ENCODE data around the gene RSPH3.
A peak's percentile ranks its signal among the peaks of the same experiment; 100 is the strongest.
"Not testable (repeated sequence)": the region's sequence is repeated elsewhere in the genome, so short reads cannot be mapped to it uniquely, and the experiment has no call there.

Gene RSPH3

DNA sequence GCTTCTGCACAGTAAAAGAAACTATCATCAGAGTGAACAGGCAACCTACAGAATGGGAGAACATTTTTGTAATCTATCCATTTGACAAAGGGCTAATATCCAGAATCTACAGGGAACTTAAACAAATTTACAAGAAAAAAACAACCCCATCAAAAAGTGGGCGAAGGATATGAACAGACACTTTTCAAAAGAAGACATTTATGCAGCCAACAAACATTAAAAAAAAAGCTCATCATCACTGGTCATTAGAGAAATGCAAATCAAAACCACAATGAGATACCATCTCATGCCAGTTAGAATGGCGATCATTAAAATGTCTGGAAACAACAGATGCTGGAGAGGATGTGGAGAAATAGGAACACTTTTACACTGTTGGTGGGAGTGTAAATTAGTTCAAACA is 48.4 kb downstream of the RSPH3 start:
- H3K36me3 Mint-ChIP-seq (ENCODE audit: low read depth); H3K9me3 Mint-ChIP-seq; H3K27me3 Mint-ChIP-seq; H3K27ac Mint-ChIP-seq; intact Hi-C loops (cut with micrococcal nuclease); H3K4me3 Mint-ChIP-seq: not testable (repeated sequence)
- H3K4me1 Mint-ChIP-seq (ENCODE audit: low read depth), result peaks cover 10% of the 10 kb centered on the region

DNA sequence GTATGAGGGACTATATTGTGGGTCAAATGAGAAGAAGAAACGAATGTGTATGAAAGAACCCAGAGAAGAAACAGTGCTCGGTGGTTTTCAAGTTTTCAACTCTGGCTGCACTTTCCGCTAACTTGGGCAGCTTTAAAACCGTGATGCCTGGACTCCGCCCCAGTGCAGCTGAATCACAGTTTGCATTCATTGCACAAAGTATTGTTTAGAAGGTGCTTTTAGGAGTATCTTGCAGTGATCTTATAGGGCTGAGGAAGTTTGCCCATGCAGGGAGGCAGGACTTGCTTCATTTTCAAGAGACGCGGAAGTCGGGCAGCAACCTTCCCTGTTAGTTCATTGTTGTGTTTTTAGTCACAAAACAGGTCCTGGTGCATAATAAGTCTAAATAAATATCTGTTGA is 52.7 kb downstream of the RSPH3 start:
- no peaks in the 10 kb centered on the region for H3K4me1 Mint-ChIP-seq (ENCODE audit: low read depth)
- H3K4me3 Mint-ChIP-seq, result no peak overlapping the region
- H3K27me3 Mint-ChIP-seq, result no peaks in the 10 kb centered on the region
- no peak overlapping the region for H3K27ac Mint-ChIP-seq
- intact Hi-C loops (cut with micrococcal nuclease), result no loop called here
- peaks cover 9% of the 10 kb centered on the region for H3K9me3 Mint-ChIP-seq
- H3K36me3 Mint-ChIP-seq (ENCODE audit: low read depth), result peaks cover 5% of the 10 kb centered on the region

DNA sequence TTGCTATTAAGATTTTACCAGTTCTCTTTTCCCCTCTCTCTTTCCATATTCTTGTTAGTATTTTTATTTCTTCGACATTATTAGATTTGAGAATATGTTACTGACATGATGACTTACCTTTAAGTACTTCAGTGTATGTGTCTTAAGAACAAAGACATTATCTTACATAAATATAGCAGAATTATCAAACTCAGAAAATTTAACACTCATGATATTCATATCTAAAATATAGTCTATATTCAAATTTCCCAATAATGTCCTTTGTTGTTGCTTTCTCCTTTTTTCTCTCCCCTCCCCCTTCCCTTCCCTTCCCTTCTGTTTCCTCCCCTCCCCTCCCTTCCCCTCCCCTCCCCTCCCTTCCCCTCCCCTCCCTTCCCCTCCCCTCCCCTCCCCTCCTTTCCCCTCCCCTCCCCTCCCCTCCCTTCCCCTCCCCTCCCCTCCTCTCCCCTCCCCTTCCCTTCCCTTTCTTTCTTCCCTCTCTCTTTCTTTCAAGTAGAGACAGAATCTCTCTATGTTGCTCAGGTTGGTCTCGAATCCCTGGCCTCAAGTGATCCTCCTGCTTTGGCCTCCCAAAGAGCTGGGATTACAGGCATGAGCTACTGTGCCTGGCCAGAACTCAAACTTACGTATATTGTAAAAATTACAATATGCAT is 56.5 kb downstream of the RSPH3 start:
- Mint-ChIP-seq H3K4me3 (no peak overlapping the region), H3K36me3 (ENCODE audit: low read depth) (peaks cover 5% of the 10 kb centered on the region), H3K4me1 (ENCODE audit: low read depth) (peaks cover 16% of the 10 kb centered on the region), H3K27me3 (peaks cover 22% of the 10 kb centered on the region), H3K9me3 (peaks cover 9% of the 10 kb centered on the region), H3K27ac (no peak overlapping the region)
- intact Hi-C loops (cut with micrococcal nuclease), result no loop called here

- H3K36me3 Mint-ChIP-seq (ENCODE audit: low read depth), result peaks cover 5% of the 10 kb centered on the region
- H3K27ac Mint-ChIP-seq, result no peak overlapping the region
- intact Hi-C loops (cut with micrococcal nuclease), result no loop called here
- H3K27me3 Mint-ChIP-seq, result peaks cover 31% of the 10 kb centered on the region
- no peak overlapping the region for H3K4me3 Mint-ChIP-seq
- peaks cover 9% of the 10 kb centered on the region for H3K9me3 Mint-ChIP-seq
- H3K4me1 Mint-ChIP-seq (ENCODE audit: low read depth), result peaks cover 20% of the 10 kb centered on the region
Measured at GRCh38 chr6:158942349-158942748, 57.7 kb downstream of the RSPH3 start.

DNA sequence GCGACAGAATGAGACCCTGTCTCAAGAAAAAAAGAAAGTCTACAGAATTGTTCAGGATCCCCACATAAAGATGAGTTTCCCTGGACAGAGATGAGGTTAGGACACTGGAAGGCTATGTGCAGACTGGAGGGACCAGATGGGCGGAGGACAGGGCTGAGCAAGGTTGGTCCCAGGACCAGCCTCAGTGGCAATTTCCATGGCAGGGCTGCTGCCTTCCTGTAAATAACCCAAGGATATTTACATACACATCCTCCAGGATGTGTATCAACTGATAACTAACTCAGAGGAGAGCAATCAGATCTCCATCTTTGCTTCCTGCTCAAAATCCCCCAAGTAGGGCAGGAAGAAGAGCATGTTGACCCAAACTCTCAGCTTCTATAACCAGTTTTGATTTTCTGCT is 58.8 kb downstream of the RSPH3 start:
- Mint-ChIP-seq H3K27ac (no peak overlapping the region), H3K9me3 (peaks cover 9% of the 10 kb centered on the region), H3K27me3 (peaks cover 31% of the 10 kb centered on the region), H3K36me3 (ENCODE audit: low read depth) (no peaks in the 10 kb centered on the region), H3K4me3 (no peak overlapping the region), H3K4me1 (ENCODE audit: low read depth) (peaks cover 20% of the 10 kb centered on the region)
- intact Hi-C loops (cut with micrococcal nuclease), result no loop called here

DNA sequence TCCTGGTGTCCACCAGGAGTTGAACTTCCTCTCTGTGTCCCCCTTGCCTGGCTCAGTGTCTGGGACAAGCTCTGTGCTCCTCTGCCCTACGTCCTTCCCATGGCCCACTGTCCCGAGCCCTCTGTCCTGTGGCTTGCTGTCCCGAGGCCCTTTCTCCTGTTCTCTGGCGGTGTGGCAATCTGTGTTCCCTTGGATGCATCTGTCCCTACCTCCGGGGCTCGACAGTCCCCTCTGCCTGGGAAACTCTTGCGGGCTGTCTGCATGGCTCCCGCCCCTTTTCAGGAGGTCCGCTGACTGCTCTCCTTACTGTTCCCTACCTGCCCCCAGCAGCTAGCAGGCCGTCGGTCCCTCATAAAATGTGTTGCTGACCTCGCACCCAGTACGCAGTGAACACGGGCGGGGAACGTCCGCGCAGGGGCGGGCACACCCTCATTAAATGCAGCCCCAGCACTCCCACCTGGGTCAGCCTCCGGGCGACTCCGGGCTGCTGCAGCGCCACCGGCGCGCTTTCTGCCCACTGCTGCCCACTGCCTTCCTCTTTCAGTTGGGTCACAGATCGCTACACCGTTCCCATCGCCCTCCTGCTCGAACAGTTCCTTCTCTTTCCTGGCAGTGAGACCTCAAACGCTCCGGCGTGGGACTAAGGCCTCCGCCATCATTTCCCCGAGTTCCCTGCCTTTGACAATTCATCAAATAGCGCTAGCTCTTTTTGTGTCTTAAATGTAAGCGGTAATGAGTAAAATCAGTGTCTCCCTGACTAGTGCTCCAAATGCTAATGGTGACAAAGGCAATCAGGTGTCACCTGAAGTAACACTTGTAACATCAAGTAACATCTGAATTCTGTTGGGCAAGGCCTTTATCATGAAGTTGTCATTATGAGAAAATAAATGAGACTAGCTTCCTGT is 60.5 kb downstream of the RSPH3 start:
- Mint-ChIP-seq H3K4me3 (peak overlapping the region; percentile 66), H3K27me3 (peaks cover 31% of the 10 kb centered on the region), H3K27ac (peak overlapping the region; percentile 26), H3K36me3 (ENCODE audit: low read depth) (no peaks in the 10 kb centered on the region), H3K4me1 (ENCODE audit: low read depth) (peaks cover 20% of the 10 kb centered on the region), H3K9me3 (peaks cover 9% of the 10 kb centered on the region)
- intact Hi-C loops (cut with micrococcal nuclease), result no loop called here

DNA sequence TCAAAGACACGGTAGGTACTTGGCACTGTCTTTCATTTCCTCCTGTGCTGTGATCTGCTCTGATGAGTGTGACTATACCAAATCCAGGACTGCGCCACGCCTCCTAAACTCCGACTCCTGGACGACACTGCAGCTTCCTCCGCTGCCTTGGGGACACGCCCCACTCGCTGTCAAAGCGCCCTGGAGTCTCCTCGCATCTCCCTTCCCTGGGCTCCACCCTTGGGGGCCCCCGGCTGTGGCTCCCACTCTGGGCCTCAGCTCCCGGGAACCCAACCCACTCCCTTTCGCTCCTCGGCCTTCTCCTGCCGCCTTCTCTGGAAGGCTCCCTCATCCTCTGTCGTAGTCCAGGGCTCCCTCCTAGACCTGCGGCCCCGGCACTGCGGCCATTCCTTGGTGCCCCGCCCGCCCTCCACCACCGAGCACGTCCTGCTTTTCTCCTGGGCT is 61.2 kb downstream of the RSPH3 start:
- intact Hi-C loops (cut with micrococcal nuclease), result no loop called here

GRCh38 chr6:158938220-158938619 is 61.8 kb downstream of the RSPH3 start:
- Mint-ChIP-seq H3K9me3 (peaks cover 9% of the 10 kb centered on the region), H3K27ac (no peak overlapping the region), H3K36me3 (ENCODE audit: low read depth) (no peaks in the 10 kb centered on the region), H3K4me3 (no peak overlapping the region), H3K27me3 (peaks cover 31% of the 10 kb centered on the region), H3K4me1 (ENCODE audit: low read depth) (peaks cover 20% of the 10 kb centered on the region)
- intact Hi-C loops (cut with micrococcal nuclease), result no loop called here

More for the DNA sequence above, 61.2 kb downstream of the RSPH3 start:
- Mint-ChIP-seq H3K27me3 (peaks cover 31% of the 10 kb centered on the region), H3K4me1 (ENCODE audit: low read depth) (peaks cover 20% of the 10 kb centered on the region), H3K36me3 (ENCODE audit: low read depth) (no peaks in the 10 kb centered on the region), H3K4me3 (peak overlapping the region; percentile 66), H3K9me3 (peaks cover 9% of the 10 kb centered on the region), H3K27ac (no peak overlapping the region)

GRCh38 chr6:158934157-158934556 is 65.8 kb downstream of the RSPH3 start:
- intact Hi-C loops (cut with micrococcal nuclease), result no loop called here
- Mint-ChIP-seq H3K9me3 (no peaks in the 10 kb centered on the region), H3K4me3 (no peak overlapping the region), H3K4me1 (ENCODE audit: low read depth) (peaks cover 10% of the 10 kb centered on the region), H3K27ac (no peak overlapping the region), H3K36me3 (ENCODE audit: low read depth) (no peaks in the 10 kb centered on the region), H3K27me3 (peaks cover 14% of the 10 kb centered on the region)

DNA sequence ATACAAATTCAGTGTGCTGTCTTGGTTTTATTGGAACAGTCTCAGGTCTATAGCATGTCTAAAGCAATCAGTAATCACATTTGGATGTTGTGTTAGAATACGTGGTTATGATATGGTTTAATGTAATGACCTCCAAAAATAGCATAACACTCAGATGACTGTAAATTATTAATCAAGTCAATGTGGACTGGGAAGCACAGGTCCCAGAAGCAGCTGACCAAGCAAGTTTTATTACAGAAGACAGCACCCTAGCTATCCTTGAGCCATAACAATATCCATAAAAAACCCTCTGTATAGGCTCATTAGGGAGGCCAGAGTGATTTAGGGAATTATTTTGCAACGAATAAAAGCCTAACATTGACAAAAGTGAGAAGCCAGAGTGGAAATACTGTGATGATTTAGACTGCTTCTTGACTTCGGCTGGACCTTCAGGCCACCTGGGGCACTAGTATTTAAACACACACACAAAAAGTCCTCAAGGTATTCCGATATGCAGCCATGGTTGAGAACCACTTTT is 66.9 kb downstream of the RSPH3 start:
- peaks cover 1% of the 10 kb centered on the region for H3K4me1 Mint-ChIP-seq (ENCODE audit: low read depth)
- no peaks in the 10 kb centered on the region for H3K9me3 Mint-ChIP-seq
- peaks cover 7% of the 10 kb centered on the region for H3K27me3 Mint-ChIP-seq
- H3K4me3 Mint-ChIP-seq, result no peak overlapping the region
- intact Hi-C loops (cut with micrococcal nuclease), result no loop called here
- H3K27ac Mint-ChIP-seq, result no peak overlapping the region
- H3K36me3 Mint-ChIP-seq (ENCODE audit: low read depth), result no peaks in the 10 kb centered on the region

GRCh38 chr6:158928068-158928467 is 71.9 kb downstream of the RSPH3 start:
- intact Hi-C loops (cut with micrococcal nuclease), result no loop called here
- peaks cover 7% of the 10 kb centered on the region for H3K9me3 Mint-ChIP-seq

DNA sequence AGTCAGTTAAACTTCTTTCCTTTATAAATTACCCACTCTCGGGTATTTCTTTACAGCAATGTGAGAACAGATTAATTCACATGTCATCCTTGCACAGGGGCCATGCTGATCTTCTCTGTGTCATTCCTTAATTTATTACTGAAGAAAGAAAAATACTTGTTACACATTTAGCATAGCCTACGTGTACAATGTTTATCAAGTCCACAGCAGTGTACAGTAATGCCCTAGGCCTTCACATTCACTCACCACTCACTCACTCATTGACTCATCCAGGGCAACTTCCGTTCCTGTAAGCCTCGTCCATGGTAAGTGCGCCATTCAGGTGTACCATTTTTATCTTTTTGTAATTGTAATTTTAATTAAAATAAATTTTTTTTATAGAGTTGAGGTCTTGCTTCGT is 73.6 kb downstream of the RSPH3 start:
- H3K36me3 Mint-ChIP-seq (ENCODE audit: low read depth), result no peaks in the 10 kb centered on the region
- intact Hi-C loops (cut with micrococcal nuclease), result no loop called here

More at GRCh38 chr6:158928068-158928467, 71.9 kb downstream of the RSPH3 start:
- Mint-ChIP-seq H3K4me1 (ENCODE audit: low read depth) (peaks cover 5% of the 10 kb centered on the region), H3K36me3 (ENCODE audit: low read depth) (no peaks in the 10 kb centered on the region), H3K27ac (no peak overlapping the region), H3K4me3 (no peak overlapping the region), H3K27me3 (no peaks in the 10 kb centered on the region)

DNA sequence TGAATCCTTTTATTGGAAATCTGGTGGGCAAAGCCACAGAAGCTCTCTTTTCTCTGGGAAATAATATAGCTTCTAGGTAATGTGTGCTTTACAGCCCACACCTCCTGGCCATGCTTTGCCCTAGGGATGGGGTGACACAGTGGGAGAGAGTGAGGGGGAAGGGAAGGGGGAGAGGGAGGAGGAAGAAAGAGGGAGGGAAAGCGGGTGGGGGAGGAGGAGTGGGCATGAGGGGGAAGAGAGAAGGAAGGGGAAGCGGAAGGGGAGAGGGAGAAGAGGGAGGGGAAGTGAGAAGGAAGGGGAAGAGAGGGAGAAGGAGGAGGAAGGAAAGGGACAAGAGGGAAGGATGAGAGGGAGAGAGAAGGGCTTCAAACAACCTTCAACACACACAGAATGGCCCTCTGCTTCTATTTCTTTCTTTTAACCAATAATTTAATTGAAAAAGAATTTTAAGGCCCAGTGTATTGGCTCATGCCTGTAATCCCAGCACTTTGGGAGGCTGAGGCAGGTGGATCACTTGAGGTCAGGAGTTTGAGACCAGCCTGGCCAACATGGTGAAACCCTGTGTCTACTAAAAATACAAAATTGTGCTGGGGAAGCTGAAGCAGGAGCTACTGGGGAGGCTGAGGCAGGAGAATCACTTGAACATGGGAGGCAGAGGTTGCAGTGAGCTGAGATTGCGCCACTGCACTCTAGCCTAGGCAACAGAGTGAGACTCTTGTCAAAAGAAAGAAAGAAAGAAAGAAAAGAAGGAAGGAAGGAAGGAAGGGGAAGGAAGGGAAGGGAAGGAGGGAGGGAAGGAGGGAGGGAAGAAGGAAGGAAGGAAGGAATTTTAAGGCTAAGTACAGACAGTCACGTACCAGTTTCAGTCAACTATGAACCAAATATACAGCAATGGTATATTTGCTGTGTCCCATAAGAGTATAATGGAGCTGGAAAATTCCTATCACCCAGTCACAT is 75.2 kb downstream of the RSPH3 start:
- Mint-ChIP-seq H3K36me3 (ENCODE audit: low read depth) (no peaks in the 10 kb centered on the region), H3K4me3 (no peak overlapping the region), H3K4me1 (ENCODE audit: low read depth) (peaks cover 5% of the 10 kb centered on the region), H3K27me3 (no peaks in the 10 kb centered on the region), H3K27ac (no peak overlapping the region), H3K9me3 (peaks cover 7% of the 10 kb centered on the region)
- intact Hi-C loops (cut with micrococcal nuclease), result no loop called here

More for the DNA sequence above, 73.6 kb downstream of the RSPH3 start:
- Mint-ChIP-seq H3K27me3 (no peaks in the 10 kb centered on the region), H3K9me3 (peaks cover 7% of the 10 kb centered on the region), H3K27ac (no peak overlapping the region), H3K4me1 (ENCODE audit: low read depth) (peaks cover 5% of the 10 kb centered on the region), H3K4me3 (no peak overlapping the region)

Data from dendritic cell treated with granulocyte-macrophage colony-stimulating factor and Interleukin-4, amounts not matched to agents 40 ng/mL and 50 ng/mL, for 4 days (primary cell).